HepG2 (cell line): ENCODE data around the gene DTNB. TPM values are rescaled to one million over a fixed set of nuclear protein-coding genes. Genes with fewer than 3 reads are reported as not detected.

Experiments used
- ATAC-seq: fragments of 200-7000 bp; cut with Tn5 transposase; 3 replicates; pipeline ENCODE4 v1.9.1; 2020; ENCODE audit warnings: mild to moderate bottlenecking, moderate library complexity
- BruUV-seq: library from RNA; stranded (reverse); fragments of 400-500 nt; replicated peaks from 2 replicates; lab custom pipeline; 2021; lab: Mats Ljungman, UMichigan
- CTCF ChIA-PET: fragments of 300-600 bp; formaldehyde crosslinking; extraction: SDS; loops from one replicate; lab custom pipeline; 2021; ENCODE audit warnings: low total read pairs, inconsistent platforms, low intra/inter-chr PET ratio; lab: Yijun Ruan, JAX
- POLR2A ChIA-PET: fragments of 350-600 bp; sonication (Branson Sonifier 250); formaldehyde crosslinking; loops from one replicate; lab custom pipeline; 2020; ENCODE audit warnings: antibody characterized with exemption, inconsistent platforms; lab: Yijun Ruan, JAX
- DNase-seq: peaks from one replicate; pipeline ENCODE4 v3.0.0-alpha.2; 2015; ENCODE audit warnings: low spot score
- FAIRE-seq: peaks from 3 replicates; lab custom pipeline; 2011; peaks lifted over from hg19 to GRCh38; lab: Jason Lieb, UNC
- H2AFZ ChIP-seq: one replicate; pipeline ENCODE4 v1.6.1; 2011; ENCODE audit warnings: low read length, inconsistent platforms
- H3K27ac ChIP-seq: fragments of 300-600 bp; 3 replicates; pipeline ENCODE4 v1.8.0; 2011; ENCODE audit warnings: mixed run types, mild to moderate bottlenecking, mixed read lengths, low read length, inconsistent platforms; ENCODE audit not compliant: insufficient read depth; ENCODE audit errors: extremely low read length
- H3K27me3 ChIP-seq, 2 experiments: fragments of 200-600 bp in 1 of 2; 2 replicates in 1 of 2; 3 replicates in 1 of 2; pipeline versions ENCODE4 v1.6.0 to v1.8.0; 2011; ENCODE audit warnings: low read length in 2 of 2, mild to moderate bottlenecking in 2 of 2, moderate library complexity in 2 of 2, inconsistent platforms in 1 of 2; ENCODE audit not compliant: insufficient read depth in 2 of 2, control insufficient read depth in 1 of 2
- H3K36me3 ChIP-seq, 2 experiments: fragments of 200-600 bp in 1 of 2; replicated peaks in 1 of 2; 2 replicates in 1 of 2; 3 replicates in 1 of 2; pipeline versions ENCODE4 v1.5.1 to v1.8.0; 2011; ENCODE audit warnings: low read length in 2 of 2, inconsistent platforms in 1 of 2; ENCODE audit not compliant: insufficient read depth in 2 of 2, control insufficient read depth in 1 of 2
- H3K4me1 ChIP-seq: 2 replicates; pipeline ENCODE4 v1.5.1; 2012; ENCODE audit warnings: low read length, inconsistent platforms; ENCODE audit not compliant: insufficient read depth
- H3K4me2 ChIP-seq: 2 replicates; pipeline ENCODE4 v1.6.0; 2011; ENCODE audit warnings: low read depth, low read length, inconsistent platforms
- H3K4me3 ChIP-seq, 3 experiments: fragments of 200-600 bp in 1 of 3; sonication (generic), shearing (Covaris generic) in 1 of 3; replicated peaks in 1 of 3; 2 replicates each; pipeline ENCODE4 v1.5.1; 2011 to 2016; ENCODE audit warnings: low read length in 3 of 3, inconsistent platforms in 2 of 3, low read depth in 2 of 3, mild to moderate bottlenecking in 2 of 3, control low read depth in 1 of 3, mixed read lengths in 1 of 3; ENCODE audit not compliant: insufficient read depth in 1 of 3
- H3K79me2 ChIP-seq: one replicate; pipeline ENCODE4 v1.6.1; 2011; ENCODE audit warnings: low read length, inconsistent platforms; ENCODE audit not compliant: insufficient read depth
- H3K9ac ChIP-seq: 2 replicates; pipeline ENCODE4 v1.6.0; 2011; ENCODE audit warnings: mild to moderate bottlenecking, low read depth, low read length, inconsistent platforms; ENCODE audit not compliant: insufficient read depth
- H3K9me3 ChIP-seq: 2 replicates; pipeline ENCODE4 v1.5.1; 2012; ENCODE audit warnings: mild to moderate bottlenecking, low read length
- H4K20me1 ChIP-seq: 2 replicates; pipeline ENCODE4 v1.6.0; 2011; ENCODE audit warnings: inconsistent platforms, mild to moderate bottlenecking, low read length, moderate library complexity; ENCODE audit not compliant: insufficient read depth
- CREB1 ChIP-seq, 2 experiments: fragments of 450-650 bp in 1 of 2; IDR thresholded peaks; 2 replicates each; pipeline ENCODE4 v1.6.1; 2016 to 2017; ENCODE audit warnings: control low read depth in 1 of 2, mild to moderate bottlenecking in 1 of 2, missing compliant biosample characterization in 1 of 2, missing genetic modification characterization in 1 of 2
- CTCF ChIP-seq: sonication (generic); formaldehyde crosslinking; IDR thresholded peaks from 2 replicates; pipeline ENCODE4 v1.5.0; 2020; ENCODE audit warnings: mild to moderate bottlenecking, missing genetic modification reagents, moderate library complexity
- KDM5A ChIP-seq: fragments of 200-600 bp; sonication (generic); IDR thresholded peaks from 2 replicates; pipeline ENCODE4 v1.7.0; 2018; ENCODE audit warnings: antibody characterized with exemption, mild to moderate bottlenecking, low read length, borderline replicate concordance
- REST ChIP-seq, 2 experiments: IDR thresholded peaks; 2 replicates each; pipeline ENCODE4 v1.6.1; 2011 to 2012; ENCODE audit warnings: low read length in 2 of 2, borderline replicate concordance in 1 of 2, low read depth in 1 of 2, mild to moderate bottlenecking in 1 of 2, moderate library complexity in 1 of 2
- WGBS: methylation state at CpG from one replicate; pipeline ENCODE4 v1.1.6; 2017; ENCODE audit warnings: low lambda C conversion rate; 5-methylcytosine and 5-hydroxymethylcytosine counted together
- in situ Hi-C: cut with HindIII; loops from 2 replicates; pipeline ENCODE4 v1.10.0; 2017; ENCODE audit warnings: low pct_unique_long_range_greater_than_20kb; ENCODE audit not compliant: extremely low pct_ligation_motif_present
- intact Hi-C: fragments of 100-400 bp; cut with micrococcal nuclease; formaldehyde crosslinking; loops from one replicate; pipeline ENCODE4 v1.10.0; 2022; ENCODE audit not compliant: unreplicated experiment
- polyA plus RNA-seq, 8 experiments: library from polyadenylated mRNA; depleted of rRNA in 3 of 8; stranded (reverse) in 7 of 8; unstranded in 1 of 8; fragments of >200 nt; fragmentation: Illumina TruSeq in 4 of 8; extraction: Trizol in 4 of 8; gene quantifications; 2 replicates each; pipeline versions ENCODE4 v1.2.1 to v1.2.3, GENCODE V29; 2011 to 2016; ENCODE audit warnings: low read depth in 4 of 8, missing spikeins in 1 of 8, mixed read lengths in 1 of 8; ENCODE audit not compliant: insufficient read depth in 1 of 8
- total RNA-seq, 5 experiments: library from RNA; depleted of rRNA; stranded (reverse); fragments of >200 nt; fragmentation: Illumina TruSeq; extraction: Trizol; gene quantifications; 2 replicates each; pipeline ENCODE4 v1.2.3, GENCODE V29; 2016; ENCODE audit warnings: low read depth in 1 of 5

The DTNB gene
- total and polyA plus RNA-seq, 2 of the 13 experiments (the other 11 are each of a cell fraction or from before 2014, with no cell fraction given), result 14.4 to 23.9 TPM

GRCh38 chr2:25369876-25370275 is 303.5 kb downstream of the DTNB start:
- TF ChIP-seq KDM5A (no peak), CTCF (CRISPR knock-in tag) (no peak)
- Histone ChIP-seq H2AFZ (no peak overlapping the region), H3K27me3 (peaks cover 9 to 62% of the 10 kb centered on the region in 2 experiments; a peak in 4 of 5 replicates), H3K79me2 (no peaks in the 10 kb centered on the region), H3K27ac (no peak overlapping the region), H3K9ac (no peak overlapping the region), H3K4me2 (no peak overlapping the region), H3K4me1 (peaks cover 11% of the 10 kb centered on the region), H3K4me3 (no peak overlapping the region), H3K36me3 (no peaks in the 10 kb centered on the region), H3K9me3 (no peaks in the 10 kb centered on the region), H4K20me1 (no peaks in the 10 kb centered on the region)
- POLR2A ChIA-PET, result no interaction called here
- CTCF ChIA-PET, result no interaction called here
- intact Hi-C loops, result no loop called here
- BruUV-seq, result no TSS peak
- no peak for FAIRE-seq
- in situ Hi-C loops, result no loop called here
- 10% methylated on average over 5 of the region's 5 CpGs for WGBS
- ATAC-seq, result no peak
- no peak for DNase-seq

GRCh38 chr2:25369439-25369838 is 303.9 kb downstream of the DTNB start:
- Histone ChIP-seq H3K36me3 (no peaks in the 10 kb centered on the region), H3K79me2 (no peaks in the 10 kb centered on the region), H4K20me1 (no peaks in the 10 kb centered on the region), H2AFZ (no peak overlapping the region), H3K4me3 (no peak overlapping the region), H3K27me3 (peaks cover 9 to 64% of the 10 kb centered on the region in 2 experiments; a peak in 4 of 5 replicates), H3K9me3 (no peaks in the 10 kb centered on the region), H3K4me1 (peaks cover 11% of the 10 kb centered on the region)
- ChIA-PET POLR2A (no interaction called here), CTCF (no interaction called here)
- no TSS peak for BruUV-seq
- in situ Hi-C loops, result no loop called here
- ATAC-seq (no peak), FAIRE-seq (no peak)
- WGBS, result 17% methylated on average over 4 of the region's 4 CpGs
- TF ChIP-seq REST (IDR thresholded peaks at IDR 0.05; ENCODE audit: borderline replicate concordance in 1 of 2, low read depth in 1 of 2, low read length in 2 of 2) (no peak), CREB1 (IDR thresholded peaks at IDR 0.05) (peak; percentile 31; the same call in 1 of the 2 replicates), CREB1 (CRISPR knock-in tag; IDR thresholded peaks at IDR 0.05) (no peak)
- TF ChIP-seq, all 625 proteins: peak for 1
- intact Hi-C loops, result no loop called here
- H3K4me2 ChIP-seq, result no peak overlapping the region
- no peak for DNase-seq
- H3K9ac ChIP-seq, result no peak overlapping the region
- no peak overlapping the region for H3K27ac ChIP-seq
